Measurements from ENCODE around the gene EIF4EBP3. TPM values are rescaled to one million over a fixed set of nuclear protein-coding genes. Genes with fewer than 3 reads are reported as not detected.
A peak's percentile ranks its signal among the peaks of the same experiment; 100 is the strongest.

EIF4EBP3 gene
- total RNA-seq, 1 donor from 2014 or later = 0.80 TPM

GRCh38 chr5:140557136-140557805, 9.8 kb downstream of the EIF4EBP3 start, which contains the start of gene SRA1:
Gene SRA1, minus strand, starts transcription at chr5:140557473. Its CDS starts 21 bp downstream, at chr5:140557452.
- peak; percentile 65 for DNase-seq (ENCODE audit: low read depth)

- no peak for DNase-seq (ENCODE audit: low read depth)
Measured at GRCh38 chr5:140557965-140558364, 10.5 kb downstream of the EIF4EBP3 start.

- no peak for DNase-seq (ENCODE audit: low read depth)
Measured at GRCh38 chr5:140558542-140558941, 11.1 kb downstream of the EIF4EBP3 start.

- DNase-seq (ENCODE audit: low read depth) = no peak
Measured at GRCh38 chr5:140560227-140560626, 12.8 kb downstream of the EIF4EBP3 start.

- no peak for DNase-seq (ENCODE audit: low read depth)
Measured at GRCh38 chr5:140561753-140562523, 14.5 kb downstream of the EIF4EBP3 start.

GRCh38 chr5:140563596-140563995, 16.1 kb downstream of the EIF4EBP3 start:
- DNase-seq (ENCODE audit: low read depth) = no peak

GRCh38 chr5:140564196-140565023, 16.9 kb downstream of the EIF4EBP3 start, which contains the start of the genes APBB3 and SLC35A4:
Gene APBB3, minus strand, starts transcription at chr5:140564598. Its CDS starts 353 bp downstream, at chr5:140564245.
Gene SLC35A4, plus strand, starts transcription at chr5:140564828. Its CDS starts 2,342 bp downstream, at chr5:140567170.
- DNase-seq (ENCODE audit: low read depth) = peak; percentile 96

GRCh38 chr5:140565024-140565779, 17.7 kb downstream of the EIF4EBP3 start:
- peak; percentile 48 for DNase-seq (ENCODE audit: low read depth)

GRCh38 chr5:140565780-140566095, 18.3 kb downstream of the EIF4EBP3 start:
- DNase-seq (ENCODE audit: low read depth) = no peak

- DNase-seq (ENCODE audit: low read depth) = no peak
Measured at GRCh38 chr5:140566665-140567064, 19.2 kb downstream of the EIF4EBP3 start.

GRCh38 chr5:140567136-140567818, 19.8 kb downstream of the EIF4EBP3 start:
- DNase-seq (ENCODE audit: low read depth) = no peak

GRCh38 chr5:140567871-140568270, 20.4 kb downstream of the EIF4EBP3 start:
- DNase-seq (ENCODE audit: low read depth) = no peak

- DNase-seq (ENCODE audit: low read depth) = no peak
Measured at GRCh38 chr5:140568443-140569063, 21.1 kb downstream of the EIF4EBP3 start.

- DNase-seq (ENCODE audit: low read depth) = no peak
Measured at GRCh38 chr5:140569197-140569596, 21.7 kb downstream of the EIF4EBP3 start.

GRCh38 chr5:140570058-140570457, 22.6 kb downstream of the EIF4EBP3 start:
- no peak for DNase-seq (ENCODE audit: low read depth)

- DNase-seq (ENCODE audit: low read depth) = no peak
Measured at GRCh38 chr5:140570488-140570887, 23.0 kb downstream of the EIF4EBP3 start.

GRCh38 chr5:140571105-140571504, 23.6 kb downstream of the EIF4EBP3 start:
- DNase-seq (ENCODE audit: low read depth) = no peak

- DNase-seq (ENCODE audit: low read depth) = no peak
Measured at GRCh38 chr5:140573683-140574082, 26.2 kb downstream of the EIF4EBP3 start.

- no peak for DNase-seq (ENCODE audit: low read depth)
Measured at GRCh38 chr5:140574165-140574564, 26.7 kb downstream of the EIF4EBP3 start.

- peak; percentile 41 for DNase-seq (ENCODE audit: low read depth)
Measured at GRCh38 chr5:140575309-140575708, 27.8 kb downstream of the EIF4EBP3 start.

Data from renal cortical epithelial cell (primary cell).